Measurements from ENCODE around the gene SRCAP.

DNA sequence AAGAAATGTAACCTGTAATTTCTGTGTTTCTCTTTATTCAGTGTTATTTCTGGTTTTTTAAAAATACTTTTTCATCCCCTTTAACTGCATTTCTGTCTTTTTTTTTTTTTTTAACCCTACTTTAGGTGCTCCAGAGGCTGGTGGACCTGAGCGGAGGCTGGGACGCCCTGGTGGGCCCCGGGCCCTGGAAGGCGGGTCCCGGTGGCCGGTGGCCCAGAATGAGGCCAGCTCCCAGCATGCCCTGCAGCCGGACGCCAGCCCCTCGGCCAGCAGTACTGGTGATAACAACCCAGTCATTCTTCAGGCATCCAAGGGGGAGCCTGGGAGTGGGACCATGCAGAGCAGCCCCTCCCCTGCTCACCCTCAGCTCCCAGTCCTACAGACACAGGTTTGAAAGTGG lies 1.5 kb downstream of the SRCAP start:
- TF ChIP-seq, protein P1, sequence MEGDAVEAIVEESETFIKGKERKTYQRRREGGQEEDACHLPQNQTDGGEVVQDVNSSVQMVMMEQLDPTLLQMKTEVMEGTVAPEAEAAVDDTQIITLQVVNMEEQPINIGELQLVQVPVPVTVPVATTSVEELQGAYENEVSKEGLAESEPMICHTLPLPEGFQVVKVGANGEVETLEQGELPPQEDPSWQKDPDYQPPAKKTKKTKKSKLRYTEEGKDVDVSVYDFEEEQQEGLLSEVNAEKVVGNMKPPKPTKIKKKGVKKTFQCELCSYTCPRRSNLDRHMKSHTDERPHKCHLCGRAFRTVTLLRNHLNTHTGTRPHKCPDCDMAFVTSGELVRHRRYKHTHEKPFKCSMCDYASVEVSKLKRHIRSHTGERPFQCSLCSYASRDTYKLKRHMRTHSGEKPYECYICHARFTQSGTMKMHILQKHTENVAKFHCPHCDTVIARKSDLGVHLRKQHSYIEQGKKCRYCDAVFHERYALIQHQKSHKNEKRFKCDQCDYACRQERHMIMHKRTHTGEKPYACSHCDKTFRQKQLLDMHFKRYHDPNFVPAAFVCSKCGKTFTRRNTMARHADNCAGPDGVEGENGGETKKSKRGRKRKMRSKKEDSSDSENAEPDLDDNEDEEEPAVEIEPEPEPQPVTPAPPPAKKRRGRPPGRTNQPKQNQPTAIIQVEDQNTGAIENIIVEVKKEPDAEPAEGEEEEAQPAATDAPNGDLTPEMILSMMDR (IDR thresholded peaks at IDR 0.05) = no peak
- TF ChIP-seq POLR2A (IDR thresholded peaks at IDR 0.05) = no peak
